K562 treated with DMSO at 1 percent for 12 hours (cell line): ENCODE results near the gene GPR132. TPM values are rescaled to one million over a fixed set of nuclear protein-coding genes. Genes with fewer than 3 reads are reported as not detected.

Experiments used
- total RNA-seq: library from RNA; unstranded; fragments of 300-600 nt; gene quantifications from 2 replicates; pipeline ENCODE4 v1.2.3, GENCODE V29; 2022; ENCODE audit not compliant: insufficient read depth

Gene GPR132, protein sequence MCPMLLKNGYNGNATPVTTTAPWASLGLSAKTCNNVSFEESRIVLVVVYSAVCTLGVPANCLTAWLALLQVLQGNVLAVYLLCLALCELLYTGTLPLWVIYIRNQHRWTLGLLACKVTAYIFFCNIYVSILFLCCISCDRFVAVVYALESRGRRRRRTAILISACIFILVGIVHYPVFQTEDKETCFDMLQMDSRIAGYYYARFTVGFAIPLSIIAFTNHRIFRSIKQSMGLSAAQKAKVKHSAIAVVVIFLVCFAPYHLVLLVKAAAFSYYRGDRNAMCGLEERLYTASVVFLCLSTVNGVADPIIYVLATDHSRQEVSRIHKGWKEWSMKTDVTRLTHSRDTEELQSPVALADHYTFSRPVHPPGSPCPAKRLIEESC
- total RNA-seq, result 2.0 and 4.0 TPM in 2 replicates

DNA sequence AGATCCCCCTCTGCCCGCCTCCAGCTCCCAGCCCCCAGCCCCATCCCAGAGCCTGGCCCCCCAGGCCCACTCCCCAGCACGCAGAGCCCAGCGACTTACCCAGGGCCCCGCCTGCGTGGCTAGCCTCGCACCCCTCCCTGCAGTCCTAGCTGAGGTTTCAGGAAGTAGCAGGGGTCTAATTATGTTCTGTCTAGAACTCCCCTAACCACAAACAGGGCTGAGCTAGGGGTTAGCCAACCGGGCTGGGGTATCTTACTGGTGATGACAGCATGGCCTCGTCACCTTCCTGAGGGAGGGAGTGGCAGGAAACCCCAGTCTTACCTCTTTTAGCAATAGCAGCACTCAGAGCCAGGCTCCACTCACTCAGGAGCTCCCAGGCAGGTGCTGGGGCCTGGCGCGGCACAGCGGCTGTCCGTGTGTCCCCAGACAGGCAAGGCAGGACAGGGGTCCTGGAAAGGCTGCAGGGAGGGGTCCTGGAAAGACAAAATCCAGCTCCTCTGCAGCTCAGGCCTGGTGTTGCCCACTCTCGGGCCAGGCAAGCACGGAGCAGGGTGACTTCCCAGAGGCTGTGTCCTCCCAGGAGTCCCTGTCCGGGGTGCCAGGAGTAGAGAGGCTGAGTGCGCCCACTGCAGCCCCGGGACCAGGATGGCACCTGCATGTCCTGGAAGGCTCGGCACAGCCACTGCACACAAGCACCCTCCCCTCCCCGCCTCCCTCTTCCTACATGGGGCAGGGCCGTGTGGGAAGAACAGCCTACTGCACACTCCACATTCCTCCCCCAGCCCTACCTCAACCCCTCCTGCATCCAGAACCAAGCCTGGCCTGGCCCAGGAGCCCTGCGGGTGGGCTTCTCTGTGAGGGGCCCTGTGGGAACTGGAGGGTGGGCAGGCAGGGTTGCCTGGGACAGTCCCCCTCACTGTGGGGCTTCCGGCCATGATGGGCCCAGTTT, at the start of gene GPR132:
TSS of gene GPR132 (minus strand) at position 151 of the 949 bp plus-strand sequence. CDS start 10,010 bp downstream, outside the sequence.

DNA sequence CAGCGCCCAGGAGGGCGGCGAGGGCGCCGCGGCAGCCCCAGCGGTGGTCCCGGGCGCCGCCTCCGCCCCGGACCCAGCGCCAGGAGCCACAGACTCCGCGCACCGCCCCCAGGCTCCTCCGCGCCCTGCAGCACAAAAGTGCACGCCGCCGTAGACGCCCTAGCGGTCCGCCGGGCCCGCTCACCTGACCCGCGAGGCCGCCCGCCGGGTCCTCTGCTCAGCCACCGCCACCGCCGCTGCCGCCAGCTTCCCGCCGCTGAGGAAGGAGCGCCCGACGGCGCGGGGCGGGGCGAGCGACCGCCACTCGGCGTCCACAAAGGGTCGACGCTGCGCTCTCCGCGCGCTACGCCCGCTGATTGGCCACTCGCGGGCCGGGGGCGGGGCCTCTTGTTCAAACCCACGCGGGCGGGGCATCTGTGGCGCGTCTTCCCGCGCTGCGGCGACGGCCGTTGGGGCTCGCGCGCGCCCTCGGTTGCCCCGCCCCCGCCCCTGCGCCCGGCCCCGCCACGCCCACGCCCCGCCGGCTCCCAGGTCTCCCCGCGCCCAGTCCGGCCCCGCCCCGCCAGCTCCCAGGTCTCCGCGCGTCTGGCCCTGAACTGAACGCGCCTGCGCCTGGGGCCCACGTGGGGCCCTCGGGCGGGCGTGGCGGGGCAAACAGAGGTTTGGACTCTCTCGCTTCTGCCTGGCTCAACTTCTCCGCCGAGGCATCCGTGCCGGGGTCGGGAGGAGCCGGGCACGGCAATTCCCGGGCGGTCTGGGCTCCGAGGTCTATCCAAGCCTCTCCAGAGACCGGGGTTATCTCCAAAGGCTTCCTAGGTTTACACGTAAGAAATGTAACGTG, 44.2 kb downstream of the GPR132 start, which contains the start of gene CDCA4:
TSS of gene CDCA4 (minus strand) at position 269 of the 841 bp plus-strand sequence. CDS start 9,154 bp downstream, outside the sequence.

Other genes with a start within 250 kb of the GPR132 start
- gene CEP170B, start 200.2 kb downstream of the GPR132 start, total RNA-seq, result 2.6 and 8.0 TPM in 2 replicates
- not detected in 2 replicates for gene PLD4, start 140.6 kb downstream of the GPR132 start, total RNA-seq
- 0.14 TPM in 1 of 2 replicates, not detected in the other for gene AHNAK2, start 87.1 kb downstream of the GPR132 start, total RNA-seq
- 2.0 and 2.4 TPM in 2 replicates for gene CLBA1, start 79.6 kb downstream of the GPR132 start, total RNA-seq
- 31.9 and 41.7 TPM in 2 replicates for gene CDCA4, start 44.3 kb downstream of the GPR132 start, total RNA-seq
- 8.2 and 12.5 TPM in 2 replicates for gene JAG2, start 103.3 kb upstream of the GPR132 start, total RNA-seq
- 30.6 and 34.5 TPM in 2 replicates for gene NUDT14, start 115.9 kb upstream of the GPR132 start, total RNA-seq
- gene BTBD6, start 183.1 kb upstream of the GPR132 start, total RNA-seq, result not detected in 2 replicates
- gene BRF1, start 235.6 kb upstream of the GPR132 start, total RNA-seq, result 19.1 and 24.2 TPM in 2 replicates
- 17.6 and 27.3 TPM in 2 replicates for gene PACS2, start 249.3 kb upstream of the GPR132 start, total RNA-seq